C4-2B (cell line): ENCODE measurements around the gene OXGR1.

Experiments used
- ZFX ChIP-seq: fragments of 450-650 bp; IDR thresholded peaks from 2 replicates; pipeline ENCODE4 v1.6.1; 2017
- TF ChIP-seq, protein P1 (sequence below): fragments of 450-650 bp; conservative IDR thresholded peaks from 2 replicates; pipeline ENCODE4 v1.5.1; 2017; ENCODE audit warnings: mild to moderate bottlenecking

DNA sequence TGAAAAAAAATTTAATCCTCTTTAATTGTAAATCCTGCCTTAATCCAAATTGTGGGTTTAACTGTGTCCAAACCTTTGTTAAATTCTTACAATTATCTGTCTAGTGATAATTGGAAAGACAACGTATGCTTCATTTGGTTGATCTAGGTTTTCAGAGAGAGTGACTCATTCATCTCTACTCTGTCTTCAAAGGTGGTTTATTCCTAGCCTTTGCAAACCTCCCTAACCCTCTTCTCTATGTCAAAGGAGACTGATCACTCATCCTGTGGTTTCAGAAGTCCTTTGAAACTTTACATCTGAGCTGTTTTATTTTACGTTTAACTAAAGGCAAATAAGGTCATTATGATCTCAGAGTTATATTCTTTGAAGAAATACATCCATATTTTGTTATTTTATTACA lies 8.8 kb upstream of the OXGR1 start:
- TF ChIP-seq, protein P1, sequence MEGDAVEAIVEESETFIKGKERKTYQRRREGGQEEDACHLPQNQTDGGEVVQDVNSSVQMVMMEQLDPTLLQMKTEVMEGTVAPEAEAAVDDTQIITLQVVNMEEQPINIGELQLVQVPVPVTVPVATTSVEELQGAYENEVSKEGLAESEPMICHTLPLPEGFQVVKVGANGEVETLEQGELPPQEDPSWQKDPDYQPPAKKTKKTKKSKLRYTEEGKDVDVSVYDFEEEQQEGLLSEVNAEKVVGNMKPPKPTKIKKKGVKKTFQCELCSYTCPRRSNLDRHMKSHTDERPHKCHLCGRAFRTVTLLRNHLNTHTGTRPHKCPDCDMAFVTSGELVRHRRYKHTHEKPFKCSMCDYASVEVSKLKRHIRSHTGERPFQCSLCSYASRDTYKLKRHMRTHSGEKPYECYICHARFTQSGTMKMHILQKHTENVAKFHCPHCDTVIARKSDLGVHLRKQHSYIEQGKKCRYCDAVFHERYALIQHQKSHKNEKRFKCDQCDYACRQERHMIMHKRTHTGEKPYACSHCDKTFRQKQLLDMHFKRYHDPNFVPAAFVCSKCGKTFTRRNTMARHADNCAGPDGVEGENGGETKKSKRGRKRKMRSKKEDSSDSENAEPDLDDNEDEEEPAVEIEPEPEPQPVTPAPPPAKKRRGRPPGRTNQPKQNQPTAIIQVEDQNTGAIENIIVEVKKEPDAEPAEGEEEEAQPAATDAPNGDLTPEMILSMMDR, result no peak
- TF ChIP-seq ZFX, result no peak
